OCI-LY3 (cell line): Measurements from ENCODE around the gene ZNF22.

Source experiments
- CTCF ChIP-seq: fragments of 200-600, 300-600 bp; sonication (generic); IDR thresholded peaks from 2 replicates; pipeline ENCODE4 v1.5.1; 2014; ENCODE audit warnings: antibody characterized with exemption, low read length, low read depth
- EZH2phosphoT487 ChIP-seq: fragments of 200-600 bp; shearing (Covaris generic); IDR thresholded peaks from 2 replicates; pipeline ENCODE4 v1.6.1; 2018; ENCODE audit warnings: antibody characterized with exemption, mixed run types, low read depth

- TF ChIP-seq CTCF (no peak), EZH2phosphoT487 (no peak)
These were observed 4.6 kb upstream of the ZNF22 start for GRCh38 chr10:44995914-44996669.
